ENCODE results near the gene SFN.

- TF ChIP-seq CTCF (IDR thresholded peaks at IDR 0.05; ENCODE audit: borderline replicate concordance, extremely low read depth, low read length, poor library complexity, severe bottlenecking): no peak
- no peak for TF ChIP-seq EZH2 (IDR thresholded peaks at IDR 0.05; ENCODE audit: borderline replicate concordance, low read depth, low read length, severe bottlenecking)
Measured at GRCh38 chr1:26814893-26815292, 48.1 kb upstream of the SFN start.

All from DND-41 (cell line).